SK-N-DZ (cell line): ENCODE results near the gene HAP1.
"Not testable (repeated sequence)": the region's sequence is repeated elsewhere in the genome, so short reads cannot be mapped to it uniquely, and the experiment has no call there.

Experiments
- DNase-seq: peaks from one replicate; pipeline ENCODE4 v3.0.0-alpha.2; 2015; ENCODE audit warnings: low spot score

Gene HAP1

GRCh38 chr17:41691031-41691777 is 43.2 kb downstream of the HAP1 start:
- no peak for DNase-seq

- no peak for DNase-seq
Observed at GRCh38 chr17:41690497-41690896, 43.9 kb downstream of the HAP1 start.

- DNase-seq, result peak; percentile 77
Observed at GRCh38 chr17:41689497-41690299, 44.7 kb downstream of the HAP1 start.

GRCh38 chr17:41688641-41689496 is 45.6 kb downstream of the HAP1 start, which contains the start of gene EIF1:
TSS of gene EIF1 (plus strand) at chr17:41688885. CDS start at chr17:41689039, 154 bp downstream.
- peak; percentile 99 for DNase-seq

- no peak for DNase-seq
Observed at GRCh38 chr17:41687828-41688640, 46.4 kb downstream of the HAP1 start.

- DNase-seq, result no peak
Observed at GRCh38 chr17:41686281-41686680, 48.2 kb downstream of the HAP1 start.

GRCh38 chr17:41685753-41686152 is 48.7 kb downstream of the HAP1 start:
- not testable (repeated sequence) for DNase-seq

GRCh38 chr17:41684035-41684434 is 50.4 kb downstream of the HAP1 start:
- DNase-seq, result peak; percentile 82

- DNase-seq, result peak; percentile 83
Observed at GRCh38 chr17:41683441-41684007, 50.9 kb downstream of the HAP1 start.

GRCh38 chr17:41682631-41683030 is 51.8 kb downstream of the HAP1 start:
- no peak for DNase-seq

- no peak for DNase-seq
Observed at GRCh38 chr17:41681776-41682175, 52.7 kb downstream of the HAP1 start.

- DNase-seq, result no peak
Observed at GRCh38 chr17:41680426-41681040, 53.9 kb downstream of the HAP1 start.

- DNase-seq, result no peak
Observed at GRCh38 chr17:41679740-41680425, 54.6 kb downstream of the HAP1 start.

GRCh38 chr17:41678907-41679739 is 55.3 kb downstream of the HAP1 start:
- no peak for DNase-seq

GRCh38 chr17:41678411-41678906 is 56.0 kb downstream of the HAP1 start:
- no peak for DNase-seq

GRCh38 chr17:41676058-41676419 is 58.4 kb downstream of the HAP1 start:
- no peak for DNase-seq

- not testable (repeated sequence) for DNase-seq
Observed at GRCh38 chr17:41675157-41676057, 59.0 kb downstream of the HAP1 start.
